SK-N-SH treated with all-trans-retinoic acid at 6 μM for 48 hours (cell line): ENCODE data around the gene KIZ.

ENCODE experiments used
- ATAC-seq: fragments of 200-7000 bp; cut with Tn5 transposase; 3 replicates; pipeline ENCODE4 v1.9.1; 2020; ENCODE audit warnings: mild to moderate bottlenecking, moderate library complexity
- BACH2 ChIP-seq: fragments of 250-450 bp; sonication (Bioruptor Pico); IDR thresholded peaks from 2 replicates; pipeline ENCODE4 v1.9.0; 2021; ENCODE audit warnings: mild to moderate bottlenecking, borderline replicate concordance
- CSDC2 ChIP-seq: fragments of 250-450 bp; sonication (Bioruptor Pico); IDR thresholded peaks from 2 replicates; pipeline ENCODE4 v1.5.0; 2020; ENCODE audit warnings: mild to moderate bottlenecking, moderate library complexity
- ESRRG ChIP-seq: fragments of 250-450 bp; sonication (Bioruptor Pico); IDR thresholded peaks from 2 replicates; pipeline ENCODE4 v1.6.1; 2021; ENCODE audit warnings: mild to moderate bottlenecking
- GLIS3 ChIP-seq: fragments of 250-450 bp; sonication (Bioruptor Pico); IDR thresholded peaks from 2 replicates; pipeline ENCODE4 v1.5.0; 2020; ENCODE audit warnings: mild to moderate bottlenecking, moderate library complexity
- PPARA ChIP-seq: fragments of 250-450 bp; sonication (Bioruptor Pico); IDR thresholded peaks from 2 replicates; pipeline ENCODE4 v1.5.0; 2020; ENCODE audit warnings: mild to moderate bottlenecking, borderline replicate concordance
- RARB ChIP-seq: fragments of 250-450 bp; sonication (Bioruptor Pico); IDR thresholded peaks from 2 replicates; pipeline ENCODE4 v1.8.0; 2021; ENCODE audit warnings: mild to moderate bottlenecking, moderate library complexity
- SNAI2 ChIP-seq: fragments of 250-450 bp; sonication (Bioruptor Pico); IDR thresholded peaks from 2 replicates; pipeline ENCODE4 v1.5.0; 2020; ENCODE audit warnings: mild to moderate bottlenecking, moderate library complexity
- TCF4 ChIP-seq: fragments of 250-450 bp; sonication (Bioruptor Pico); IDR thresholded peaks from 2 replicates; pipeline ENCODE4 v1.8.0; 2021; ENCODE audit warnings: mild to moderate bottlenecking, moderate library complexity, borderline replicate concordance
- TOX ChIP-seq: fragments of 250-450 bp; sonication (Bioruptor Pico); IDR thresholded peaks from 2 replicates; pipeline ENCODE4 v1.8.0; 2021; ENCODE audit warnings: mild to moderate bottlenecking, moderate library complexity, borderline replicate concordance
- ZFP3 ChIP-seq: fragments of 250-450 bp; sonication (Bioruptor Pico); IDR thresholded peaks from 2 replicates; pipeline ENCODE4 v1.5.0; 2020; ENCODE audit warnings: mild to moderate bottlenecking, moderate library complexity
- ZFP30 ChIP-seq: fragments of 450-650 bp; formaldehyde crosslinking; IDR thresholded peaks from 2 replicates; pipeline ENCODE4 v1.5.0; 2022; ENCODE audit warnings: mild to moderate bottlenecking, moderate library complexity
- ZNF565 ChIP-seq: fragments of 450-650 bp; formaldehyde crosslinking; conservative IDR thresholded peaks from 2 replicates; pipeline ENCODE4 v1.5.0; 2020; ENCODE audit warnings: low read depth, mild to moderate bottlenecking, moderate library complexity
- ZNF70 ChIP-seq: fragments of 450-650 bp; formaldehyde crosslinking; IDR thresholded peaks from 2 replicates; pipeline ENCODE4 v1.5.0; 2020; ENCODE audit warnings: mild to moderate bottlenecking, moderate library complexity
- ZNF8 ChIP-seq: fragments of 450-650 bp; formaldehyde crosslinking; IDR thresholded peaks from 2 replicates; pipeline ENCODE4 v1.5.0; 2020; ENCODE audit warnings: mild to moderate bottlenecking, moderate library complexity
- TF ChIP-seq, protein P1 (sequence below): fragments of 250-450 bp; sonication (Bioruptor Pico); IDR thresholded peaks from 2 replicates; pipeline ENCODE4 v1.5.1; 2020; ENCODE audit warnings: low read depth, mild to moderate bottlenecking, moderate library complexity
- TF ChIP-seq, protein P2 (sequence below): fragments of 250-450 bp; sonication (Bioruptor Pico); IDR thresholded peaks from 2 replicates; pipeline ENCODE4 v1.8.0; 2021; ENCODE audit warnings: low read depth, mild to moderate bottlenecking, moderate library complexity, borderline replicate concordance
- TF ChIP-seq, protein P3 (sequence below): fragments of 250-450 bp; sonication (Bioruptor Pico); IDR thresholded peaks from 2 replicates; pipeline ENCODE4 v1.5.1; 2021; ENCODE audit warnings: mild to moderate bottlenecking, moderate library complexity
- TF ChIP-seq, protein P4 (sequence below): fragments of 250-450 bp; sonication (Bioruptor Pico); IDR thresholded peaks from 2 replicates; pipeline ENCODE4 v1.5.0; 2020; ENCODE audit warnings: mild to moderate bottlenecking, moderate library complexity

KIZ gene

DNA sequence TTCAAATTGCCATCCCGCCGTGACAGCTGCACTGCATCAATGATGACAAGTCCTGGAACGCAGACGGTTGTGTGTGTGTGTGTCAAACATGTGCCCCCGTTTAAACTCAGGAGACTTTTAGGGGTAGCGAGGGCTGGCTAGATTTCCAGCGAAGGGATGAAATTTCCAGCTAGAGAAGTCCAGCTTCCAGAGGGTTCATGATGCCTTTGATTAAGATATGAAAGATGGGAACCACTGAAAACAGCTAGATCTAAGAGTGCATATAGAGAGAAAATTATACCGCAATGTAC lies 644 bp downstream of the KIZ start:
- no peak for TF ChIP-seq ESRRG (CRISPR knock-in tag)
- TF ChIP-seq TOX: no peak
- no peak for TF ChIP-seq ZNF565
- no peak for TF ChIP-seq PPARA
- TF ChIP-seq BACH2 (CRISPR knock-in tag): no peak
- TF ChIP-seq, protein P1, sequence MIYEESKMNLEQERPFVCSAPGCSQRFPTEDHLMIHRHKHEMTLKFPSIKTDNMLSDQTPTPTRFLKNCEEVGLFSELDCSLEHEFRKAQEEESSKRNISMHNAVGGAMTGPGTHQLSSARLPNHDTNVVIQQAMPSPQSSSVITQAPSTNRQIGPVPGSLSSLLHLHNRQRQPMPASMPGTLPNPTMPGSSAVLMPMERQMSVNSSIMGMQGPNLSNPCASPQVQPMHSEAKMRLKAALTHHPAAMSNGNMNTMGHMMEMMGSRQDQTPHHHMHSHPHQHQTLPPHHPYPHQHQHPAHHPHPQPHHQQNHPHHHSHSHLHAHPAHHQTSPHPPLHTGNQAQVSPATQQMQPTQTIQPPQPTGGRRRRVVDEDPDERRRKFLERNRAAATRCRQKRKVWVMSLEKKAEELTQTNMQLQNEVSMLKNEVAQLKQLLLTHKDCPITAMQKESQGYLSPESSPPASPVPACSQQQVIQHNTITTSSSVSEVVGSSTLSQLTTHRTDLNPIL (CRISPR knock-in tag): no peak
- no peak for TF ChIP-seq ZNF70 (CRISPR knock-in tag)
- TF ChIP-seq, all 23 proteins: peak for 0
- no peak for ATAC-seq

DNA sequence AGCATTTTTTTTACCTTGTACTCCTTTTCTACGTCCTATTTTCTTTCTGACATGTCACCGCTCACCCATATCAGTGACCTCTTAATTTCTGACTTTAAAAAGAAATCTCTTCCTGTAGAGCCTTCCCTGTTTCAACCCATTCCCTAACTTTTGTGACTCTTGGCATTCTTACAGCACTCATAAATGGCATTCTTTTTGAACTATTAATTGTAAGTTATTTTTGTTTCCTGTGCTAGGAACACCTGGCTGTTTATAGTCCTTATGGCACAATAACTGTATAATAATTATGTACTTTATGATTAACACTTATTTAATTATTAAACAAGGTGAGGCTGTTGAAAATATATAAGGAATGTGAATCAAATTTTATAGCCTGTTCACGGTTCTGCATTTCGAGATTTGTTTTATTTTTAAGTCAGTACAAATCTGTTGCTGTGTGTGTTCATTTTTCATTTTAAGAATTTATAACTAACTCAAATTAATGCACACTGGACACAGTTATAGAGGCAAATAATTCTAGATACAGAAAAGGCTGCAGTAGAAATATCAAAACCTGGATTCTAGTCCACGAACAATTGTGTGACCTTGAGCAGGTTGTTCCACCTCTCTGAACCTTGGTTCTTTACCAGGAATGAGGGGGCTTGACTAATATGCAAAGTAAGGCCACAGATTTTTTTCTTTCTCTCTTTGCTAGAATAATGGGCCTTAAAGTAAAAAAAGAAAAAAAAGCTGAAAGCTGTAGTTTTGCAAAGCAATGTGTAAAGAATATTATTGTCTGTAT lies 1.5 kb downstream of the KIZ start:
- no peak for ATAC-seq
- no peak for TF ChIP-seq TOX
- TF ChIP-seq ZNF565: no peak
- TF ChIP-seq CSDC2 (CRISPR knock-in tag): no peak
- TF ChIP-seq SNAI2 (CRISPR knock-in tag): no peak
- no peak for TF ChIP-seq GLIS3 (CRISPR knock-in tag)
- TF ChIP-seq, protein P1 (CRISPR knock-in tag): no peak

DNA sequence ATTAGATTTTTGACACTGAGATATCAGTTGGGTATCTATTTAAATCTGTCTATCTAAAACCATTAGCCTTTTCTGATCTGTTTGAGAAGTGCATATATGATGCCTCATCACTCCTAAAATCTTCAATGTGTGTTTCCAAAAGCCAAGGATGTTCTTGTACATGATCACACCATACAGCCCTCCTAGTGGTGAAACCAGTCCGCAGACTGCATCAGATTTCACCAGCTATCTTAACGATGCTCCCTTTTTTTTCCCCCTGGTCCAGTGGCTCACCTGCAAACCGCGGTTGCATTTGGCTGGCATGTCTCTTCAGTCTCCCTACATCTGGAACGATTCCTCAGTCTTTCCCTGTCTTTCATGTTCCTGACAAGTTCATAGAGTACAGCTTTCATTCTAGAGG lies 4.0 kb downstream of the KIZ start:
- ATAC-seq: no peak
- TF ChIP-seq PPARA (no peak), TCF4 (CRISPR knock-in tag) (no peak), ZFP30 (CRISPR knock-in tag) (no peak), CSDC2 (CRISPR knock-in tag) (no peak), ZNF8 (CRISPR knock-in tag) (no peak), SNAI2 (CRISPR knock-in tag) (no peak)
- TF ChIP-seq, protein P2, sequence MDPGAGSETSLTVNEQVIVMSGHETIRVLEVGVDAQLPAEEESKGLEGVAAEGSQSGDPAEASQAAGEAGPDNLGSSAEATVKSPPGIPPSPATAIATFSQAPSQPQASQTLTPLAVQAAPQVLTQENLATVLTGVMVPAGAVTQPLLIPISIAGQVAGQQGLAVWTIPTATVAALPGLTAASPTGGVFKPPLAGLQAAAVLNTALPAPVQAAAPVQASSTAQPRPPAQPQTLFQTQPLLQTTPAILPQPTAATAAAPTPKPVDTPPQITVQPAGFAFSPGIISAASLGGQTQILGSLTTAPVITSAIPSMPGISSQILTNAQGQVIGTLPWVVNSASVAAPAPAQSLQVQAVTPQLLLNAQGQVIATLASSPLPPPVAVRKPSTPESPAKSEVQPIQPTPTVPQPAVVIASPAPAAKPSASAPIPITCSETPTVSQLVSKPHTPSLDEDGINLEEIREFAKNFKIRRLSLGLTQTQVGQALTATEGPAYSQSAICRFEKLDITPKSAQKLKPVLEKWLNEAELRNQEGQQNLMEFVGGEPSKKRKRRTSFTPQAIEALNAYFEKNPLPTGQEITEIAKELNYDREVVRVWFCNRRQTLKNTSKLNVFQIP (CRISPR knock-in tag): no peak
- TF ChIP-seq, protein P3, sequence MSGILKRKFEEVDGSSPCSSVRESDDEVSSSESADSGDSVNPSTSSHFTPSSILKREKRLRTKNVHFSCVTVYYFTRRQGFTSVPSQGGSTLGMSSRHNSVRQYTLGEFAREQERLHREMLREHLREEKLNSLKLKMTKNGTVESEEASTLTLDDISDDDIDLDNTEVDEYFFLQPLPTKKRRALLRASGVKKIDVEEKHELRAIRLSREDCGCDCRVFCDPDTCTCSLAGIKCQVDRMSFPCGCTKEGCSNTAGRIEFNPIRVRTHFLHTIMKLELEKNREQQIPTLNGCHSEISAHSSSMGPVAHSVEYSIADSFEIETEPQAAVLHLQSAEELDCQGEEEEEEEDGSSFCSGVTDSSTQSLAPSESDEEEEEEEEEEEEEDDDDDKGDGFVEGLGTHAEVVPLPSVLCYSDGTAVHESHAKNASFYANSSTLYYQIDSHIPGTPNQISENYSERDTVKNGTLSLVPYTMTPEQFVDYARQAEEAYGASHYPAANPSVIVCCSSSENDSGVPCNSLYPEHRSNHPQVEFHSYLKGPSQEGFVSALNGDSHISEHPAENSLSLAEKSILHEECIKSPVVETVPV: no peak
- TF ChIP-seq, protein P4, sequence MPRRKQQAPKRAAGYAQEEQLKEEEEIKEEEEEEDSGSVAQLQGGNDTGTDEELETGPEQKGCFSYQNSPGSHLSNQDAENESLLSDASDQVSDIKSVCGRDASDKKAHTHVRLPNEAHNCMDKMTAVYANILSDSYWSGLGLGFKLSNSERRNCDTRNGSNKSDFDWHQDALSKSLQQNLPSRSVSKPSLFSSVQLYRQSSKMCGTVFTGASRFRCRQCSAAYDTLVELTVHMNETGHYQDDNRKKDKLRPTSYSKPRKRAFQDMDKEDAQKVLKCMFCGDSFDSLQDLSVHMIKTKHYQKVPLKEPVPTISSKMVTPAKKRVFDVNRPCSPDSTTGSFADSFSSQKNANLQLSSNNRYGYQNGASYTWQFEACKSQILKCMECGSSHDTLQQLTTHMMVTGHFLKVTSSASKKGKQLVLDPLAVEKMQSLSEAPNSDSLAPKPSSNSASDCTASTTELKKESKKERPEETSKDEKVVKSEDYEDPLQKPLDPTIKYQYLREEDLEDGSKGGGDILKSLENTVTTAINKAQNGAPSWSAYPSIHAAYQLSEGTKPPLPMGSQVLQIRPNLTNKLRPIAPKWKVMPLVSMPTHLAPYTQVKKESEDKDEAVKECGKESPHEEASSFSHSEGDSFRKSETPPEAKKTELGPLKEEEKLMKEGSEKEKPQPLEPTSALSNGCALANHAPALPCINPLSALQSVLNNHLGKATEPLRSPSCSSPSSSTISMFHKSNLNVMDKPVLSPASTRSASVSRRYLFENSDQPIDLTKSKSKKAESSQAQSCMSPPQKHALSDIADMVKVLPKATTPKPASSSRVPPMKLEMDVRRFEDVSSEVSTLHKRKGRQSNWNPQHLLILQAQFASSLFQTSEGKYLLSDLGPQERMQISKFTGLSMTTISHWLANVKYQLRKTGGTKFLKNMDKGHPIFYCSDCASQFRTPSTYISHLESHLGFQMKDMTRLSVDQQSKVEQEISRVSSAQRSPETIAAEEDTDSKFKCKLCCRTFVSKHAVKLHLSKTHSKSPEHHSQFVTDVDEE: no peak

DNA sequence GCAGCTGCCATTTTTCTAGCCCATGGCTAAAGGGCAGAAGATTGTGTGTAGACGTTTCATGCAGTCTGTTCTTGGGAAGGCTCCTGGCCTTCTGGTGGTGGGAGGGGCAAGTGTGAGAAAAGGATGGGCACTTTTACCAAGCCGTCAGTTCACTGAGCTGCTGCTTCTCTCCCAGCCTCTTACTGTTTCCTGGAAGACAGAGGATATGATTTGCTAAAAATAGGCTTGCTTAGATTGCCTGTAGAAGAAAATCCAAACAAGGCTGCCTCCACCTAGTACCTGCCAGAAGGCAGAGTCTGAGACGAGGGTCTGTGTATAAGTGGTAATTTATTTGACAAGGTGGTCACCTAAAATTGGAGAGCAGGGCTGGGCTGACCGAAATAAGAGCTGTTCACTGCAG lies 7.5 kb downstream of the KIZ start:
- TF ChIP-seq ZNF565 (no peak), CSDC2 (CRISPR knock-in tag) (no peak), ZFP30 (CRISPR knock-in tag) (no peak), PPARA (no peak), TCF4 (CRISPR knock-in tag) (no peak), ZFP3 (CRISPR knock-in tag) (no peak), RARB (CRISPR knock-in tag) (no peak), TOX (no peak), ZNF8 (CRISPR knock-in tag) (no peak)
- TF ChIP-seq, protein P3: no peak
- TF ChIP-seq, protein P4: no peak

More for the DNA sequence above, 7.5 kb downstream of the KIZ start:
- no peak for ATAC-seq
